SK-MEL-5 (cell line): Measurements from ENCODE around the gene RNGTT. TPM values are rescaled to one million over a fixed set of nuclear protein-coding genes. Genes with fewer than 3 reads are reported as not detected.
"Not testable (repeated sequence)": the region's sequence is repeated elsewhere in the genome, so short reads cannot be mapped to it uniquely, and the experiment has no call there.

Experiments
- DNase-seq: peaks from one replicate; pipeline ENCODE4 v3.0.0-alpha.2; 2016; ENCODE audit warnings: low read depth, low spot score
- in situ Hi-C: cut with HindIII; loops from 2 replicates; pipeline ENCODE4 v1.10.0; 2016; ENCODE audit warnings: low sequenced_read_pairs, high pct_unique_total_duplicates, low pct_unique_long_range_greater_than_20kb
- total RNA-seq: library from RNA; depleted of rRNA; stranded (reverse); fragments of >200 nt; shearing (Covaris generic); gene quantifications from 2 replicates; pipeline ENCODE4 v1.2.3, GENCODE V29; 2014

RNGTT gene
- total RNA-seq, 1 experiment from 2014 or later, result 22.4 TPM

DNA sequence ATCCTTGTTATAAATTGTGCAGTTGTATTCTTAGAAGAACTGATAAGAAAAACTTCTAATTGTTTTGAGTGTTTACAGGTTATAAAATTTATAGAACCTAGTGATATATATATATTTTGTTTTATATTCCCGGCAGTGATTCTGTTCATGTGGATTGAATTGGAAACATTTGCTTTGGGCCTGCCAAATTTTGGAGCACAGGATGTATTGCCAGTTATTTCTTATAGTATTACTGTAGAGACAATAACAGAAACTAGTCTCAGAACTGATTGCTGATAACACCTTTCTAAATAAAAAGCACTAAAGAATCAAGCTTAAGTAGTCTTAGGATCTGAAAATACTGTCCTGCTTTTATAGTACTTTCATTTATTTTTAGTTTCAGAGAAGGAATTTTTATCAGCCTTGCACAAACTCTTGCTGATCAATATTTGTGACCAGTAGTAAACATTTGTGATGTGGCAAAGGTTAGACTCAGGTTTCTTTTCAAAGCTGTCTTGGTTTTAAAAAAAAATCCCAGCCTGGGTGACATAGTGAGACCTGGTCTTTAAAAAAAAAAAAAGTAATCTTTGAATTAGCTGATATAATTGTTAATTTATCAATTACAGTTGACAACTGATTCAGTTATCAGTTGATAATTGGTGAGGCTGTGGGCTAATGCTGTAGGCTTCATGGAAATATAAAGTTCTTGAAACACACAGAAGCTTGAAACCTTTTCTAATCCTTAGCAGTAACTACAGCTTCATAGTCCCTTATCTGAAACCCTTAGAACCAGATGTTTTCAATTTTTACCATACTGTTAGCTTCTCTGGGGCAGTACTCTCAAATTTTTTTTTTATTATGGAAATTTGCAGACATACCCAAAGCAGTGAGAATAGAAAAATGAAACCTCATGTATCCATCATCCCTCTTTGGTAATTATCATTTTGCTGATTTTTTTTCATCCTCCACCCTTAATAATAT lies 42.4 kb downstream of the RNGTT start:
- DNase-seq, result no peak
- in situ Hi-C loops, result no loop called here

DNA sequence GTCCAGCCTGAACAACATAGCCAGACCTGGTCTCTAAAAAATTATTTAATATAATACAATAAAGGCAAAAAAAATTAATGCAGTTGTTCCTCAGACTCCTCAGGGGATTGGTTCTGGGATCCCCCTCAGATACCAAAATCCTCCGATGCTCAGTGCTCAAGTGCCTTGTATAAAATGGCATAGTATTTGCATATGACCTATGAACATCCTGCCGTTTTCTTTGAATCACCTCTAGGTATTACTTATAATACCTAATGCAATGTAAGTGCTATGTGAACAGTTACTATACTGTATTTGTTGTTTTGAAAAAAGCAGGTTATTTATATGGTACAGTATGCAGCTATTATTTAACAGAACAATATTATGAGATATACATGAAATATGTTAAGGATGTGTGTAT lies 43.3 kb downstream of the RNGTT start:
- no peak for DNase-seq
- in situ Hi-C loops, result no loop called here

DNA sequence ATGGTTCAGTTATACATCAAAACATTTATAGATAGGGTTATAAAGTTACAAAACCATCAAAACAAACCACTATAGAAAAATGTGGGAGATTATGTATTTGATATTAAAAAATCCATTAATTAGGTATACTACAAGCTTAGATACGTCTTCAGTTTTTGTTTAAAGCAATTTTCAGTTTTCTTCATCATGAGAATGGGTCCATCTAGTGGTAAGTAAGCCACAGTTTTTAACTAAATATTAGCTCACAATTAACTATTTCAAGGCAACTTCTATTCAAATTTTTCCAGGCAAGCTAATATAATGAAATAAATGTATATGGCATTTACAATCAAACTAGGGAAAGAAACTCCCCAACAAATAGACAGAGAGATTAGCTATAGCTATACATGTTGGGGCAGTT lies 44.4 kb downstream of the RNGTT start:
- in situ Hi-C loops, result no loop called here
- peak; percentile 26 for DNase-seq

DNA sequence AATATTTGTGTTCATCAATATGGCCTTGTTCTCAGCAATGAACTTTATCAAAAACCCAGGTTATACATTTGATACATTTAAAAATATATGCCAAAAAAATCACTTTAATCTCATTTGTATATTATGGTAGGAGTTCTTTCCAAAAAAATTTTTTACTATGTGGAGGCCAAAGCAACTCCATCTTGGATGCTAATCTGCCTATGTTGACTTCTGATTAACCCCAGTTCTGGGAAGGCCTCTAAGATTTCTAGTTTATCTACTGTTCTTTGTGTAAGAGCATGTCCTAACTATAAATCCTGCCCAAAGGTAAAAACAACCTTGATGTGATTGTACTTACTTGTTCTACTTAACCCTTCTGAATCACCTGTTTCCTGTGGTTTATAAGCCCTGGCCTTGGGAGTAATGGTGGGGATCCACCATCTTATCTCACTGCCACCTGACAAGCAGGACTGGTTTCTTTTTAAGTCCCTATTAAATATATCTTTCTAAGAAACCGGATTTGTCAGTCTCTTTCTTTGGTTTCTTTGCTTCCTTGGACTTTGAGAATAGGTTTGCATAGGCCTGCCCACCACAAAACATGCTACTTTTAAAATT lies 46.7 kb downstream of the RNGTT start:
- no peak for DNase-seq
- in situ Hi-C loops, result no loop called here

DNA sequence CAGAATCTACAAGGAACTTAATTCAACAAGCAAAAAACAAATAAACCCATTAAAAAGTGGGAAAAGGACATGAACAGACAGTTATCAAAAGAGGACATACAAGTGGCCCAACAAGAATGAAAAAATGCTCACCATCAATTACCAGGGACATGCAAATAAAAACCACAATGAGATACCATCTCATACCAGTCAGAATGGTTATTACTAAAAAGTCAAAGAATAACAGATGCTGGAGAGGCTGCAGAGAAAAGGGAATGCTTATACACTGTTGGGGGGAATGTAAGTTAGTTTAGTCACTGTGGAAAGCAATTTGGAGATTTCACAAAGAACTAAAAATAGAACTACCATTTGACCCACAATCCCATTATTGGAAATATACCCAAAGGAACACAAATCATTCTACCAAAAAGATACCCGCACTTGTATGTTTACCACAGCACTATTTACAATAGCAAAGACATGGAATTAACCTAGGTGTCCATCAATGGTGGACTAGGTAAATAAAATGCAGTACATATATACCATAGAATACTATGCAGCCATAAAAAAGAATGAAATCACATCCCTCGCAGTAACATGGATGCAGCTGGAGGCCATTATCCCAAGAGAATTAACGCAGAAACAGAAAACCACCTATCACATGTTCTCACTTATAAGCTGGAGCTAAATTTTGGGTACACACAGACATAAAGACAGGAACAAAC lies 48.4 kb downstream of the RNGTT start:
- in situ Hi-C loops, result no loop called here
- DNase-seq, result no peak

DNA sequence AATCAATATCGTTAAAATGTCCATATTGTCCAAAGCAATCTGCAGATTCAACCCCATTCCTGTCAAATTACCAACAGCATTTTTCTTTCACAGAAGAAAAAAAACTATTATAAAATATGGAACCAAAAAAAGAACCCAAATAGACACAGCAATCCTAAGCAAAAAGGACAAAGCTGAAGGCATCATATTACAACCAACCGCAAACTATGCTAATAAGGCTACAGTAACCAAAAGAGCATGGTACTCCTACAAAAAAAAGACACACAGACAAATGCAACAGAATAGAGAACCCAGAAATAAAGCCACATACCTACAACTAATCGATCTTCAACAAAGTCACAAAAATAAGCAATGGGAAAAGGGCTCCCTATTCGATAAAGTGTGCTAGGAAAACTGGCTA lies 49.2 kb downstream of the RNGTT start:
- in situ Hi-C loops, result no loop called here
- DNase-seq, result no peak

DNA sequence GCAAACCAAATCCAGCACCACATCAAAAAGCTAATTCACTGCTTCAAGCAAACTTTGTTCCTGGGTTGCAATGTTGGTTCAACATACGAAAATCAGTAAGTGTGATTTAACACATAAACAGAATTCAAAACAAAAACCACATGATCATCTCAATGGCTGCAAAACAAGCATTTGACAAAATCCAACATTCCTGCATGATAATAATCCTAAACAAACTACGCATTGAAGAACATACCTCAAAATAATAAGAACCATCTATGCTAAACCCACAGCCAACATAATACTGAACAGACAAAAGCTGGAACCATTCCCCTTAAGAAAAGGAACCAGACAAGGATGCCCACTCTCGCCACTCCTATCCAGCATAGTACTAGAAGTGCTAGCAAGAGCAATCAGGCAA lies 49.9 kb downstream of the RNGTT start:
- in situ Hi-C loops, result no loop called here
- no peak for DNase-seq

DNA sequence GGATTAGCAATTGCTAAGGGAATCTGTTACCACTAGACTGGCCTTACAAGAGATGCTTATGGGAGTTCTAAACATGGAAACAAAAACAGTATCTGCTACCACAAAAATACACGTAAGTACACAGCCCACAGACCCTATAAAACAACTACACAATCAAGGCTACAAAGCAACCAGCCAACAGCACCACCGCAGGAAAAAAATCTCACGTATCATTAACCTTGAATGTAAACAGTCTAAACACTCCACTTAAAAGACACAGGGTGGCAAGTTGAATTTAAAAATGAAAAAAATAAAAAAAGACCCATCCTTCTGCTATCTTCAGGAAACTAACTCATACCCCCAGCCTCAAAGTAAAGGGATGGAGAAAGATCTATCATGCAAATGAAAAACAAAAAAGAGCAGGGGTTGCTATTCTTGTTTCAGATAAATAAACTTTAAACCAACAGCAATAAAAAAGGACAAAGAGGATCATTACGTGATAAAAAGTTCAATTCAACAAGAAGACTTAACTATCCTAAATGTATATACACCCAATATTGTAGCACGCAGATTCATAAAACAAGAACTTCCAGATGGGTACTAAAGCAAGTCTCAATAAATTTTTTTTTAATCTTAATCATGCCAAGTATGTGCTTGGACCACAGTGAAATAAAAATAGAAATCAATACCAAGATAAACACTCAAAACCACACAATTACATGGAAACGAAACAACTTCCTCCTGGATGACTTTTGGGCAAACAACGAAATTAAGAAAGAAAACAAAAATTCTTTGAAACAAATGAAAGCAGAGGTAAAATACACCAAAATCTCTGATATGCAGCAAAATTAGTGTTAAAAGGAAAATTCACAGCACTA lies 52.3 kb downstream of the RNGTT start:
- no peak for DNase-seq

DNA sequence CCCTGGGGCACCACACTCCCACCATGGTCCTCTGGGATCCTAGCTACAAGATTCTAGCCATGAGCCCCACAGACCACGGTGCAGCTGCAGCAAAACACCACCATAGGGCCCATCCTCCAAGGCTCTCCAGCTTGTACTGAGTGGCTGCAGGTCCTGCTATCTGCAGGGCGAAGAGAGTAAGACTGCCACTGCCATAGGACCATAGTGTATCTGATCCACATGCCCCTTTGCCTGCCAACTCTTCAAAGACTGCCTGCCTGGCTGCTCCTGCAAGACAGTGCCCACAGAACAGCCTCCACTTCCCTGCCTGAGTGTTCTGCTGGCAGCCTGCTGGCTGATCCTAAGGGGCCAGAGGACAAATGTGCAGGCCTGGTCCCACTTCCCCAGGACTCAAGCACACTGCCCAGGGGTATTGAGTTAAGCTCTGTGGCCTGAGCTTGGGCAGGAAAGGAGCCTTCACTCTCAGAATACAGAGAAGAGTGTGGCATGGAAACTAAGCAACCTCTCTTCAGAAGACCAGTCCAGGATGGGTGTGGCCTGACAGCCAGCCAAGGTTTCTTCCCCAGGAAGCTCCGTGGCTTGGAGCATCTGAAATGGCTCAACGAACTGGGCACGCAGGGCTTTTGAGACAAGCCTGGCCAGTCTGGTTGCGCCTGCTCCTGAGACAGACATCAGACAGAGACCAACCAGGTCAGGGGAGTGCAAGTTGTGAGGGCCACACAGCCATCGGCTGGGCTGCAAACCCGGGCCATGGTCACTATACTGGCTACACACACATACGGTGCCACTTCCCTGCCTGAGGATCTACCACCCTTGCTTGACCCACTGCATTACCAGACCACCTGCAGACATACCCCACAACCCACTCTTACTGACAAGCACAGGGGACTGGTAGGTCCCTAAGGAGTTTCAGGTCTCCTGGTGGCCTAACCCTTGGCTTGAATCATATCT lies 54.5 kb downstream of the RNGTT start:
- DNase-seq, result no peak
- in situ Hi-C loops, result no loop called here

More for the DNA sequence above, 52.3 kb downstream of the RNGTT start:
- in situ Hi-C loops, result no loop called here

DNA sequence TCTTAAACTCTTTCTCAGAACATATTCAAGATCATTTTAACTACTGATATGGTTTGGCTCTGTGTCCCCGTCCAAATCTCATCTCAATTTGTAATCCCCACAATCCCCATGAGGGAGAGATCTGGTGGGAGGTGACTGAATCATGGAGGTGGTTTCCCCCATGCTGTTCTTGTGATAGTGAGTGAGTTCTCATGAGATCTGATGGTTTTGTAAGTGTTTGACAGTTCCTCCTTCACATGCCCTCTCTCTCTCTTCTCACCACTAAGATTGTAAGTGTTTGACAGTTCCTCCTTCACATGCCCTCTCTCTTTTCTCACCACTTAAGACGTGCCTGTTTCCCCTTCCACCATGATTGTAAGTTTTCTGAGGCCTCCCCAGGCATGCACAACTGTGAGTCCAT lies 56.3 kb downstream of the RNGTT start:
- peak; percentile 13 for DNase-seq
- in situ Hi-C loops, result not testable (repeated sequence)

DNA sequence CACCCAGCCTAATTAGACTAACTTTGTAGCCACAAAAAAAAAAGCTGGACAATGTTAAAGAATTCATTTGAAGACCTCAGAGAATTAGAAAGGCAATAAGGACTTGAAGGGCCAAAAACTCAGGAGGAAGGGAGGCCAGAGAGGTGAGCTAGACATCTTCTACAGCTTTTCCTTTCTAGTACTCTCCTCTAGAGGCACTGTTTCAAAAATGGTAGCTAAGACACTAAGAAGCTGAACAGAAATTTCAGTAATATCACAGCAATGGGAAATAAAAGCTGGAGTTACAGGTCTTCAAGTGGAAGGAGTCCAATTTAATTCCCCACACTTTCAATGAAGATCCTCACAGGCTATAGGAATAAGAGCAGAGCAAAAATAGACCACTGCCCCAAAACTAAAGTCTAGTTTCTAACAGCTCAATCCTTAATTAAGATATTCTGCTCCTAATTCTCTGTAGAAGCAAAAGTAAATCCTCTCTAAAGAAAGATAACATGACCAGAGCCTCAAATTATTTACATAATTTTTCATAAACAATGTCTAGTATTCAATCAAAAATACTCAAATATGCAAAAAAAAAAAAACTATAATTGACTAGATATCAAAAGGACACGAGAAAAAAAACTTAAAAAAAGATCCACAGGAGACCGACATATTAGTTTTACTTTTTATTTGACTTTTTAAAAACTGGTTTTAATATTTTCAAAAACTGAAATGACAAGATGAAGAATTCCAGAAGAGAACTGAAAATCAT lies 63.7 kb downstream of the RNGTT start:
- DNase-seq, result peak; percentile 12
- in situ Hi-C loops, result no loop called here

DNA sequence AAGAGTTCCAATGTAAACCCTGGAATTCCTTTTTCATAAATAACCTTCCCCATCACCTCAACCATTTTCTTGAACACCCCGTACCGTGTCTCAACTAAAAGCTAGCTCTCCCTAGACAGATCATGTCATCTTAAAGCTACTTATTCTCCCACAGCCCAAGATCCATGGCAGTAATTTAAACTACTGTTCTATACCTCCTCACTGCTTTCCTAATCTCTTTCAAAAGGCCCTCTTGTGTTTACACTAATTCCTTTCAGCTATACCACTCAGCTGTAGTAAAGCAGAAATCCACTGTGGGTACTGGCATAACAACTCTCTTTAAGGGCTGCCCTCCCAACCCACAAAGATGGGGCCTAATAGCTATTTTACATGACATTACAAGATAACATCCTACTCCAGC lies 67.5 kb downstream of the RNGTT start:
- in situ Hi-C loops, result no loop called here
- no peak for DNase-seq

DNA sequence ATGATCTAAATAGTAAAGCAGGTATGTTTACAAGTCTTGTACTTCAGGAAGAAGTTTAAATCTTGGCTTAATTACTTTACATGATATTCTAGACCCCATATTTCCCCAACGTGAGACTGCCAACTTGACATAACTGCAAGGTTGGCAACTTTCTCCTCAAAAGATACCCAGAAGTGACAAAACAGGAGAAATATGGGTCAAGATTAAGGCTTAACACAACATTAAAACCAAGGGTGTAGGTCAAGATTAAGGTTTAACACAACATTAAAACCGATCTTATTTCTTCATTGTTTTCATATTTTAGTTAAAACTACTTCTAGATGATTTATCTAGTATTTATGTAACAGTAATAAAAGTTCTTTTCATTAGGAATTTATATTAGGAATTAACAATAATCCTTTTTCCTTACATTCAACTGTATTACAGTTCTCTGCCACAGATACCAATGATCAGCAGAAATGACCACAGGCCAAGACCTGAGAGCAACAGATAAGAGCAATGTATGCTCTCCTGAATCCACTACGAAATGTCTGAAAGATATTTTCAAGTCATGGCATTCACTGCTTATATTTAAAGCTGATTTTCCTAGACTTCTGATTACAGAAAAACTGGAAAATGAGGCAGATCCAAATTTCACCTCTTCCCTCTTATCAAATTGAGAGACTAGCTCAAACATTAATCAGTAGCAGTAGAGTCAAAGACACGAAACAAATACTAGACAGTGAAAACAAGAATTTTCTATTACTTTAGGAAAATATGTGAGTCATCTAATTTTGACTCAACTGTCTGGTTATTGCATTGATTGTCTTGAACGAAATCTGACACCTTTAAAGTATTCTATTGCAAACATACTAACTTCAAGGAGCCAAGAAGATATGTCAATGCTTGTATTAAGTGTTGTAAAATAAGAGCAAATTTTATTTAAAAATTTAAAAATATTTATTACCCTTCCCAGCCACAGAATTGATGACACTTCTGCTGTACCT lies 72.3 kb downstream of the RNGTT start:
- DNase-seq, result no peak
- in situ Hi-C loops, result no loop called here

DNA sequence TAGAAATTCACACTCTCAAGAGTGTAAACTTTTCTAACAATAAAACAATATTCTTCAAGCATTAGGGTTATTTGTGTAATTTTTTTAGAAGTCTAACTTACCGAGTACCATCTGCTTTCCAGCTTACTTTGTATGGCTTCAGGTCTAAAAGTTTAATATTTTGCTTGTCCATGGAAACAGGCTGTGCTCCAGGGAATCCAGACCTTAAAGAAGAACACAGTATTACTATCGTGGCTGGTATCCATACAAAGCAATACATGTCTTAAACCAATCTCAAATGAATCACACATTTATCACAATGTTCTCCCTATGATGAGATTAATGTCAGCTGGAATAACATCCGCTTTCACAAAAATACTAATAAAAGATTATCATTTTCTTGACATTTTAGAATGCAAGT lies 73.0 kb downstream of the RNGTT start:
- in situ Hi-C loops, result no loop called here
- DNase-seq, result no peak

DNA sequence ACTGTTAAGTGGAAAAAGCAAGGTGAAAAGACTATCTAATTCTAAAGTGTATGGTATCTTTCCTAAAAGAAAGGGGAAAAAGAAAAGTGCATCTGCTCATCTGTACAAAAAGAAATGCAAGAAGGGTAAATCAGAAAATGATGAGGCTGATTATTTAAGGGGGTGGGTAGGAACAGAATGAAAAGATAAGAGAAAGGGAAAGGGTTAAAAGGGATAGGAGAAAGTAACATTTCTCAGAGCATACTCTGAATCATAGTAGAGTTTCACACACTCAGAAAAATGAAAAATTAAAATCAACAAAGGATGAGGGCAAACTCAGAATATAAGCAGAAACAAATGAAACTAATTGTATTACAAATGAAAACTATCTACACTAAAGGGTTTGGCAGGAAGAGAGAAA lies 79.1 kb downstream of the RNGTT start:
- in situ Hi-C loops, result no loop called here
- DNase-seq, result no peak
